Mesangial cell (primary cell): ENCODE measurements around the gene ANKRD34C. TPM values are rescaled to one million over a fixed set of nuclear protein-coding genes. Genes with fewer than 3 reads are reported as not detected.

Experiments
- total RNA-seq: library from RNA; depleted of rRNA; stranded (reverse); fragments of >200 nt; gene quantifications from 2 replicates; pipeline ENCODE4 v1.2.3, GENCODE V29; 2015

The ANKRD34C gene
- total RNA-seq = not detected in 2 replicates

DNA sequence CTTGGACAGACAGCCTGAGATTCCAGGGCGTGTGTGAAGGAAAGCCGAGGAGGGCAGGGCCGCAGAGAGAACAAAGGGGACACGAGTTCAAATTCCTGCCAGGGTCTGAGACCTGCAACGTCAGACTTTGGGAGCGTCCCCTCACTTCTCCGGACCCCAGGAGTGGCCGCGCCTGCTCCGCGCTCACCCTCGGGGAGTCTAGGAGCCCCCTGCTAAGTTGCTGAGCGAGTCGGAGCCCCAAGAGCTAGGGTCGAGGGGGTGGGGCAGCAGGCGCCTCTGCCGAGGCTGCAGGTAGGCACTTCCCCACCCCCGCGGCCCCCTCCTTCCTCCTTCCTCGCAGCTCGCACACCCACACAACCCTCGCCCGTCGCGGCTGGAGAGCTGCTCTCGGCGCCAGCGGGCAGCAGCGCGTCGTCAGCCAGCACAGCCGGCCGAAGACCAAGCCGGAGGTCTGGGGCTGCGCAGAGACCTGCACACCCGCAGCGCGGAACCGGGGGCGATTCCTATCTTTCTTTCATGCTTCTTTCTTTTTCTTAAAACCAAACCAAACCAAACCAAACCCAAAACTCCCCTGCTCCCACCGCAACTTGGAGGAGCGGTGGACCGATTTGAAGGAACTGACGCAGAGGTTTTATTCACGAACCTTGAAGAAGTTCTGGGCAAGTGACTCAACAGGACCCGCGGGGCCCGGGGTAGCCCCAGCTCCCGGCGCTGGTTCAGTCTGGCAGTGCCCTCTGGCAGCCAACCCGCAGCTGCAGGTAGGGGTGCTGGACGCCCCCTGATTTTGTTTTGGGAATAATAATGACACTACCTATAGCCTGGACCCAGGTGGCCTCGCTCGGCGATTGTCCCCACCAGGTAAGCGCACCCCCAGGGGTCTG is at the start of gene ANKRD34C:
Gene ANKRD34C (plus strand): TSS at position 352 of the 881 bp plus-strand sequence. CDS start 10,563 bp downstream, outside the sequence.

DNA sequence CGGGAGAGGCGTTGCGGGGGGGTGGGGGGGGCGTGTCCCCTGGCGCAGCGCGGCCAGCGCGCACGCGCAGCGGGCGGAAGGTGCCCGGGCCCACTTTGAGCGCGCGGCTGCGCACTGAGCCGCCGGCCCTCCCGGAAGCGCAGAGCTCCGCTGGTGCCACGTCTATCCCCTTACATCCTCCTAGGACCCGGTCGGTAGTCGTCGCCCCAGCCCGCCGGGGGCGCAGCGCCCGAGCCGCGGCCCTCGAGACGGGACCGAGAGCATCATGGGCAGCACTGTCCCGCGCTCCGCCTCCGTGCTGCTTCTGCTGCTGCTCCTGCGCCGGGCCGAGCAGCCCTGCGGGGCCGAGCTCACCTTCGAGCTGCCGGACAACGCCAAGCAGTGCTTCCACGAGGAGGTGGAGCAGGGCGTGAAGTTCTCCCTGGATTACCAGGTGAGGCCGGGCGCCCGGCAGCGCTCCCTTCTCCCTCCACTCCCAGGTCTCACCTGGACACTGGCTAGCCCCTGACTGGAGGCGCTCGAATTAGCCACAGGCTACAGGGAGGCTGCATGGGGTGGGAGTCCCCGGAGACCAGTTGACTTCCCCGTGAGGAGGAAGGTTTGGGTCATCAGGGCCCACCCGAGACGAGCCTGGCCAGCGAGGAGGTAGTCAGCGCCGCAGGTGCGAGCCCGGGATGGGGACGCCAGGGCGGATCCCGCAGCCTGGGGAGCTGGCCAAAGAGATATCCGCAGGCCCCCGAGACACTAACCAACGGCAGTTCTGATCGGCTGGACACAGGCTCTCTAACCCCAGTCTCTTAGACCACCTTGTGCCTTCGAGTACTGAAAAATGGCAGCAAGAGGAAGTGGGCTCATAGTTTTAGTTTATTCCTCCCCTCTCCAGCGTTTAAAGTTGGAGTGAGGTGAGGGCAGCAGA is 28.7 kb downstream of the ANKRD34C start, which contains the start of gene TMED3:
Gene TMED3 (plus strand): TSS at position 128 of the 916 bp plus-strand sequence. CDS start 138 bp downstream, at position 266.

Other genes with a start within 250 kb of the ANKRD34C start
- 0.16 and 0.38 TPM in 2 replicates for gene RASGRF1, start 191.9 kb upstream of the ANKRD34C start, total RNA-seq
- 126 TPM in 2 replicates for gene TMED3, start 28.4 kb downstream of the ANKRD34C start, total RNA-seq
- 0.49 and 0.63 TPM in 2 replicates for gene MINAR1, start 149.6 kb downstream of the ANKRD34C start, total RNA-seq